Pancreas (tissue), 10 donors: ENCODE measurements around the gene PTPRK. TPM values are rescaled to one million over a fixed set of nuclear protein-coding genes. Genes with fewer than 3 reads are reported as not detected.

Source experiments
- ATAC-seq, 4 donors: fragments of 200-7000 bp; cut with Tn5 transposase; one replicate each; pipeline versions ENCODE4 v1.8.0 to v1.9.1; 2020; ENCODE audit warnings: mild to moderate bottlenecking in 4 of 4, moderate library complexity in 4 of 4
- DNase-seq, 6 donors: peaks; one replicate each; pipeline ENCODE4 v3.0.0-alpha.2; 2020
- FAIRE-seq: peaks from 2 replicates; lab custom pipeline; 2012; peaks lifted over from hg19 to GRCh38; lab: Jason Lieb, UNC
- H3K27ac ChIP-seq, 4 donors: fragments of 200-600 bp; sonication (generic); 1 replicate in 3 of 4; 2 replicates in 1 of 4; pipeline versions ENCODE4 v1.5.0 to v1.8.0; 2020
- H3K27me3 ChIP-seq, 4 donors: fragments of 200-600 bp; one replicate each; pipeline ENCODE4 v1.8.0; 2021
- H3K36me3 ChIP-seq, 3 donors: fragments of 200-600 bp; sonication (generic) in 1 of 3; one replicate each; pipeline versions ENCODE4 v1.5.0 to v1.8.0; 2020 to 2021
- H3K4me1 ChIP-seq, 3 donors: fragments of 200-600 bp; one replicate each; pipeline ENCODE4 v1.8.0; 2021
- H3K4me3 ChIP-seq, 4 donors: fragments of 200-600 bp; sonication (generic) in 2 of 4; one replicate each; pipeline versions ENCODE4 v1.5.0 to v1.8.0; 2020 to 2021
- H3K9me3 ChIP-seq, 4 donors: fragments of 200-600 bp; one replicate each; pipeline ENCODE4 v1.8.0; 2021
- WGBS, 2 donors: extraction: QIAGEN DNeasy Blood & Tissue Kit; methylation state at CpG; one replicate each; pipeline ENCODE4 v1.1.7; 2013; 5-methylcytosine and 5-hydroxymethylcytosine counted together
- intact Hi-C, 3 donors: fragments of 100-400 bp; cut with DNase I; formaldehyde crosslinking; loops; one replicate each; pipeline versions ENCODE4 v1.11.1 to v1.14.2; 2022
- polyA plus RNA-seq, 2 donors: library from polyadenylated mRNA; stranded (reverse); fragments of 200-250 nt; gene quantifications; one replicate each; pipeline ENCODE4 v1.2.3, GENCODE V29; 2013
- total RNA-seq, 6 donors: library from RNA; stranded (reverse); fragmentation: NEBNext Ultra II Directional in 4 of 6; extraction: Animal tissue kit (Norgen Biotek cat#: 25700) in 4 of 6; gene quantifications; one replicate each; pipeline versions ENCODE4 v1.2.1 to v1.2.4, GENCODE V29; 2021 to 2023
- TF ChIP-seq, protein P1 (sequence below), 4 donors: fragments of 200-600 bp; sonication (generic) in 3 of 4; IDR thresholded peaks; one replicate each; pipeline versions ENCODE4 v1.5.0 to v1.8.0; 2021; ENCODE audit warnings: antibody characterized with exemption in 4 of 4
- donor health status: healthy with polysubstance abuse.
- donor health status: DM: no; HTN: no; CAD: no; lungs with moderate emphysema.
- donor health status: DM: no; HTN: no; CAD: no.
- donor health status: control.
- donor health status: control.
- donor health status: Bipolar disorder and iron deficiency.
- donor health status: DM: yes; HTN: yes; CAD: no.
- donor health status: DM: no; HTN: no; CAD: no.
- donor health status: DM: no; HTN: no; CAD: no.
- donor health status: DM: yes; HTN: yes; CAD: no.

PTPRK gene
- total and polyA plus RNA-seq, 8 donors: 10.5 to 72.7 (median 51.7) TPM

DNA sequence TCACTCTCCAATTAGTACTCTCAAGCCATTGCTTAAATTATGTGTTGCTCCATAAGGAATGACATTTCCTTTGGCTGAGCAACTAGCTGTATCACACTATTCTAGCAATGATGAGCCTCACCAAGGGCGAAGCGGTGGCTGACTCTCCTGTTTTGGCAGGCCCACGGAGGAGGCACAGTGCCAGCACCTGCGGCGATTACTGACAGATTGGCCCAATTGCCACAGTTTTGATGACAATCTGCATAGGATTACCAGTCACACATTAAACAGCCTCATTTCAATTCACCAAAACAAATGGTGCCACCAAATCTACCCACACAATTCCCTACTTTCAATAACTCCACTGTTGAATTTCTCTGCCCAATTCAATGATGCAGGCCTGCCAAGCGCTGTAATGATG is 286.9 kb downstream of the PTPRK start:
- 85 to 87% methylated on average over 6 of the region's 6 CpGs for WGBS, 2 donors
- H3K9me3 ChIP-seq: no peaks in the 10 kb centered on the region
- no peaks in the 10 kb centered on the region for H3K36me3 ChIP-seq
- H3K27me3 ChIP-seq: no peaks in the 10 kb centered on the region
- FAIRE-seq (no peak), DNase-seq (peak in 1 of 6 donors; percentile 13), ATAC-seq (no peak)
- no peak overlapping the region for H3K4me3 ChIP-seq
- intact Hi-C loops: no loop called here
- no peak overlapping the region for H3K27ac ChIP-seq
- TF ChIP-seq, protein P1, sequence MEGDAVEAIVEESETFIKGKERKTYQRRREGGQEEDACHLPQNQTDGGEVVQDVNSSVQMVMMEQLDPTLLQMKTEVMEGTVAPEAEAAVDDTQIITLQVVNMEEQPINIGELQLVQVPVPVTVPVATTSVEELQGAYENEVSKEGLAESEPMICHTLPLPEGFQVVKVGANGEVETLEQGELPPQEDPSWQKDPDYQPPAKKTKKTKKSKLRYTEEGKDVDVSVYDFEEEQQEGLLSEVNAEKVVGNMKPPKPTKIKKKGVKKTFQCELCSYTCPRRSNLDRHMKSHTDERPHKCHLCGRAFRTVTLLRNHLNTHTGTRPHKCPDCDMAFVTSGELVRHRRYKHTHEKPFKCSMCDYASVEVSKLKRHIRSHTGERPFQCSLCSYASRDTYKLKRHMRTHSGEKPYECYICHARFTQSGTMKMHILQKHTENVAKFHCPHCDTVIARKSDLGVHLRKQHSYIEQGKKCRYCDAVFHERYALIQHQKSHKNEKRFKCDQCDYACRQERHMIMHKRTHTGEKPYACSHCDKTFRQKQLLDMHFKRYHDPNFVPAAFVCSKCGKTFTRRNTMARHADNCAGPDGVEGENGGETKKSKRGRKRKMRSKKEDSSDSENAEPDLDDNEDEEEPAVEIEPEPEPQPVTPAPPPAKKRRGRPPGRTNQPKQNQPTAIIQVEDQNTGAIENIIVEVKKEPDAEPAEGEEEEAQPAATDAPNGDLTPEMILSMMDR (IDR thresholded peaks at IDR 0.05): no peak
- H3K4me1 ChIP-seq: peaks cover 12 to 25% (median 19%) of the 10 kb centered on the region in 3 donors

DNA sequence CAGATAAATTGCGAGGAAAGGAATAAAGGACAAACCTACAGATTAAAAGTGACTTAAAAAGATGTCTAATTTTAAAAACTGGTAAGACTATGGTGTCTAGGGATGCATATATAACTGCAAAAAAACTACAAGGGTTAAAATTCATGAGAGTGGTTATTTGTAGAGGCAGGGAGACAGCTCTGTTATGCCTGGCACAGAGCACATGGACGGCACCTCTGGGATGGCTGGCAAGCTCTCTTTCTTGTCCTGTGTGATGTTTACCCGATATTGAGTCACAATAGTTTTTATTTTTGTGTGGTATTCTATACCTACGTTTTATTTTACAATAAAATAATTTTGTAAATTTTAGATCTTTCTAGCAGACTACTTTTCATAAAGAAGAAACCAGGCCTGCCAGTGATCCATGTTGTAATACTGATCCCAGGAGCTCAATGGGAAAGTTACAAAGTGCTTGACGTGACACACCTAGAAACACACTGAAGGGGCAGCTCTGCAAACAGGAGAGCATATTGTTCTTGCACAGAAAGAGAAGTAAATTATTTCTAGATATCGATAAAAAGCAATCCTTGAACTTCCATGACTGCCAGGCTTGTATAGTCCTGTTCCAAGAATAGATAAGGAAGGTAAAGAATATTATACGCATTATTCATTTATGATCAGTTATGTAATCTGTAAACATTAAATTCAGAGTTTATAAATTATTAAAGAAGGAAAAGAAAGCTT is 290.0 kb downstream of the PTPRK start:
- no peaks in the 10 kb centered on the region for H3K27me3 ChIP-seq
- H3K36me3 ChIP-seq: no peaks in the 10 kb centered on the region
- intact Hi-C loops: no loop called here
- 31% methylated on average over 7 of the region's 7 CpGs for WGBS, 2 donors
- TF ChIP-seq, protein P1 (IDR thresholded peaks at IDR 0.05): no peak
- H3K27ac ChIP-seq: peak overlapping the region in 2 of 4 donors; percentile 52 to 61
- no peak overlapping the region for H3K4me3 ChIP-seq
- H3K9me3 ChIP-seq: no peaks in the 10 kb centered on the region
- DNase-seq: peak in 2 of 6 donors; percentile 17 to 21
- ATAC-seq: peak; percentile 71 to 87 (median 82)
- FAIRE-seq: no peak
- peaks cover 12 to 25% (median 20%) of the 10 kb centered on the region in 3 donors for H3K4me1 ChIP-seq

DNA sequence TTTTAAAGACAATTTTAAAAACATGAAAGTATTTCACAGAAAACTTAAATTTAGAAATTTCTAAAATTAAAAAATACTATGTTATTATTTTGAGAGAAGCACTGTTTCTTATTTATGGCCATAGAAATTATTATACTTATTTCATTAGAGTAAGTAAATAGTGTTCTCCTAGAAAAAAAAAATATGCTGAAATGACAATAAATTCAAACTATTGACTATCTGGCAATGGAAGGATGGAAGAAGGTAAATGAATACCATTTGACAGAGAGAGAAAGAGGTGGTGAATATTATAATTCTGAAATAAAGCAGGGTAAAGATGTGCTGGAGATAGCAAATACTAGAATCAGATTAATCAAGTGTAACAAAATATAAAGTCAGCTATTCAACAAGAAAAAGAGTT is 294.8 kb downstream of the PTPRK start:
- H3K4me3 ChIP-seq: no peak overlapping the region
- H3K4me1 ChIP-seq: peaks cover 8 to 23% (median 20%) of the 10 kb centered on the region in 3 donors
- H3K36me3 ChIP-seq: no peaks in the 10 kb centered on the region
- ATAC-seq (no peak), DNase-seq (no peak), FAIRE-seq (peak; percentile 43)
- TF ChIP-seq, protein P1 (IDR thresholded peaks at IDR 0.05): no peak
- H3K27ac ChIP-seq: no peak overlapping the region
- intact Hi-C loops: no loop called here
- H3K27me3 ChIP-seq: no peaks in the 10 kb centered on the region
- H3K9me3 ChIP-seq: no peaks in the 10 kb centered on the region

DNA sequence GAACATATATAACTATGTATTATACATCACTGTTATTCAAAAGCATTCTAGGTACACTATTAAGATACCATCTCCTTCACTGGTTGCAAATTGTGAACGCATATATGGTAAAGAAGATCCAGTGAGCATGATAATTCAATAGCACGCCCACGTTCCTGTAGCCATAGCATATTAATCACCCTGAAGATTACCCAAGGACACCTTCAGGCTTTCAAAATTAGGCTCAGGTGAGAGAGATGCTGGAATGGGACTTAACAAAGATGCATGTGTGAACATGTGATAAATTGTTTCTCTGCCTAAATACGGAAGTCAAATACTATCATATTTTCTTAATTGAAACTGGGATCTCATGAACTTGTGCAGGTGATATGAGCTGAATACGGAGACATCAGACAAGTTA is 303.5 kb downstream of the PTPRK start:
- ATAC-seq (no peak), DNase-seq (no peak), FAIRE-seq (no peak)
- Histone ChIP-seq H3K4me1 (no peaks in the 10 kb centered on the region), H3K36me3 (no peaks in the 10 kb centered on the region), H3K27me3 (no peaks in the 10 kb centered on the region), H3K27ac (no peak overlapping the region), H3K4me3 (no peak overlapping the region), H3K9me3 (no peaks in the 10 kb centered on the region)
- TF ChIP-seq, protein P1 (IDR thresholded peaks at IDR 0.05): no peak
- intact Hi-C loops: no loop called here
- 96 to 98% methylated on average over 5 of the region's 5 CpGs for WGBS, 2 donors

DNA sequence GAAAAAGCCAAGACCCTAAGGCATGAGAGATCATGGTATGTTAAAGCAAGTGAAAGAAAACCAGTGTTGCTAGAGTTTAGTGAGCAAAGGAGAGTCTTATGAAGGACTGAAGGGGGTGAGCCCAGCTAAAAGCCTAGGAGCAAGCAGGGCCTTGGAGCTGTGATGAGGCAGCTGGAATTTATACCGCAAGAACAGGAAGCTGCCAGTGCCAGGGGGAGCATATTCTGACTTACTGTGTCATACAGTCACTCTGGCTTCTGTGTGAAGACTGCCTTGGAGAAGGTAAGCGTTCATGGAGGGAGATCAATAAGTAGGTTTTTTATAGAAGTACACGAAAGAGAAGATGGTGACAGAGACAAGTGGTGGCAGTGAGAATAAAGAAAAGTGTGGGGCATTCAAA is 310.6 kb downstream of the PTPRK start:
- Histone ChIP-seq H3K4me3 (no peak overlapping the region), H3K9me3 (no peaks in the 10 kb centered on the region), H3K4me1 (peaks cover 0 to 4% (median 0%) of the 10 kb centered on the region in 3 donors), H3K27ac (no peak overlapping the region), H3K36me3 (no peaks in the 10 kb centered on the region), H3K27me3 (no peaks in the 10 kb centered on the region)
- 69 to 94% methylated on average over 3 of the region's 3 CpGs for WGBS, 2 donors
- TF ChIP-seq, protein P1 (IDR thresholded peaks at IDR 0.05): no peak
- peak in 3 of 4 donors; percentile 24 to 43 (median 35) for ATAC-seq
- no peak for FAIRE-seq
- intact Hi-C loops: no loop called here
- no peak for DNase-seq
